Type B pancreatic cell (in vitro differentiated cells): ENCODE measurements around the gene NUMA1. TPM values are rescaled to one million over a fixed set of nuclear protein-coding genes. Genes with fewer than 3 reads are reported as not detected.
A peak's percentile ranks its signal among the peaks of the same experiment; 100 is the strongest.

Experiments used
- DNase-seq: peaks from one replicate; pipeline ENCODE4 v3.0.0; 2021; ENCODE audit warnings: mixed read lengths; ENCODE audit not compliant: unreplicated experiment; ENCODE audit errors: extremely low spot score
- H3K27ac Mint-ChIP-seq: 2 replicates; pipeline ENCODE4 v1.8.0; 2021; ENCODE audit warnings: mild to moderate bottlenecking, mixed read lengths
- H3K27me3 Mint-ChIP-seq: 2 replicates; pipeline ENCODE4 v1.8.0; 2021; ENCODE audit warnings: mixed read lengths
- H3K36me3 Mint-ChIP-seq: 2 replicates; pipeline ENCODE4 v1.8.0; 2021; ENCODE audit warnings: mixed read lengths
- H3K4me1 Mint-ChIP-seq: one replicate; pipeline ENCODE4 v1.8.0; 2021; ENCODE audit warnings: mixed read lengths; ENCODE audit not compliant: unreplicated experiment
- H3K4me3 Mint-ChIP-seq: 2 replicates; pipeline ENCODE4 v1.8.0; 2021; ENCODE audit warnings: mild to moderate bottlenecking, mixed read lengths
- H3K9me3 Mint-ChIP-seq: 2 replicates; pipeline ENCODE4 v1.8.0; 2021; ENCODE audit warnings: mixed read lengths
- total RNA-seq: library from RNA; stranded (reverse); gene quantifications from 2 replicates; pipeline ENCODE4 v1.2.1, GENCODE V29; 2021; ENCODE audit warnings: low replicate concordance
- TF ChIP-seq, protein P1 (sequence below): fragments of 200-600 bp; sonication (generic); conservative IDR thresholded peaks from 2 replicates; pipeline ENCODE4 v1.5.0; 2021; ENCODE audit warnings: antibody characterized with exemption, mild to moderate bottlenecking

Gene NUMA1
- total RNA-seq, 1 donor from 2014 or later = 225 TPM

GRCh38 chr11:71979094-71979493 is 101.2 kb downstream of the NUMA1 start:
- H3K4me3 Mint-ChIP-seq = no peak overlapping the region
- no peak overlapping the region for H3K27ac Mint-ChIP-seq
- H3K4me1 Mint-ChIP-seq = no peaks in the 10 kb centered on the region
- no peak for DNase-seq
- H3K36me3 Mint-ChIP-seq = peaks cover 7% of the 10 kb centered on the region
- no peaks in the 10 kb centered on the region for H3K9me3 Mint-ChIP-seq
- no peaks in the 10 kb centered on the region for H3K27me3 Mint-ChIP-seq
- TF ChIP-seq, protein P1, sequence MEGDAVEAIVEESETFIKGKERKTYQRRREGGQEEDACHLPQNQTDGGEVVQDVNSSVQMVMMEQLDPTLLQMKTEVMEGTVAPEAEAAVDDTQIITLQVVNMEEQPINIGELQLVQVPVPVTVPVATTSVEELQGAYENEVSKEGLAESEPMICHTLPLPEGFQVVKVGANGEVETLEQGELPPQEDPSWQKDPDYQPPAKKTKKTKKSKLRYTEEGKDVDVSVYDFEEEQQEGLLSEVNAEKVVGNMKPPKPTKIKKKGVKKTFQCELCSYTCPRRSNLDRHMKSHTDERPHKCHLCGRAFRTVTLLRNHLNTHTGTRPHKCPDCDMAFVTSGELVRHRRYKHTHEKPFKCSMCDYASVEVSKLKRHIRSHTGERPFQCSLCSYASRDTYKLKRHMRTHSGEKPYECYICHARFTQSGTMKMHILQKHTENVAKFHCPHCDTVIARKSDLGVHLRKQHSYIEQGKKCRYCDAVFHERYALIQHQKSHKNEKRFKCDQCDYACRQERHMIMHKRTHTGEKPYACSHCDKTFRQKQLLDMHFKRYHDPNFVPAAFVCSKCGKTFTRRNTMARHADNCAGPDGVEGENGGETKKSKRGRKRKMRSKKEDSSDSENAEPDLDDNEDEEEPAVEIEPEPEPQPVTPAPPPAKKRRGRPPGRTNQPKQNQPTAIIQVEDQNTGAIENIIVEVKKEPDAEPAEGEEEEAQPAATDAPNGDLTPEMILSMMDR = no peak

DNA sequence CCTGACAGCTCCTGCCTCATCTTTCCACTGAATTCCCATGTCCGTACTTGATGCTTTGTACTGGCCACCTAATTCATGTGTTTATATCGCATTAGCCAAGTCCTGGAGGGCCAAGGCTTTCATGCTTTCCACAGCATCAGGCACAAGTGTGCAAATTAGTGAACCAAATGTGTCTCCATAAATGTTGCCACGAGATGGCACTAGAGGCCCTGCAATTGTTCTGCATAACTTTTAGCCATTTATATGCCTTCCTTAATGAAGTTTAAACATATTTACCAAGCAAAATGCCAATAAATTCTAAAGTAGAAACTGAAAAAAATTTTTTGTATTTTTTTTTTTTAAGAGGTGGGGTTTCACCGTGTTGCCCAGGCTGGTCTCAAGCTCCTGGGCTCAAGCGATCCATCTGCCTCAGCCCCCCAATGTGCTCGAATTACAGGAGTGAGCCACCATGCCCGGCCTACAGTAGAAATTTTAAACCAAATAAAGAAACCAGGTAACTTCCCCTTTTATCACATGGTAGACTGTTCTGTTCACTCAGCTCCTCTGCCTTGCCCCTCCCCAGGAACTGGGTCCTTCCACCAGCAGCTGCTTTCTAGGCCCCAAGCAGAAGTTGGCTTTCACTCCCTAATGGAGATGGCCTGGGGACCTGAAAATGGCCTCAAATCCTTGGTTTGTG is 102.5 kb downstream of the NUMA1 start:
- Mint-ChIP-seq H3K9me3 (no peaks in the 10 kb centered on the region), H3K4me3 (no peak overlapping the region), H3K4me1 (no peaks in the 10 kb centered on the region), H3K36me3 (no peaks in the 10 kb centered on the region), H3K27me3 (no peaks in the 10 kb centered on the region), H3K27ac (no peak overlapping the region)
- TF ChIP-seq, protein P1 = peak; percentile 86
- DNase-seq = no peak

DNA sequence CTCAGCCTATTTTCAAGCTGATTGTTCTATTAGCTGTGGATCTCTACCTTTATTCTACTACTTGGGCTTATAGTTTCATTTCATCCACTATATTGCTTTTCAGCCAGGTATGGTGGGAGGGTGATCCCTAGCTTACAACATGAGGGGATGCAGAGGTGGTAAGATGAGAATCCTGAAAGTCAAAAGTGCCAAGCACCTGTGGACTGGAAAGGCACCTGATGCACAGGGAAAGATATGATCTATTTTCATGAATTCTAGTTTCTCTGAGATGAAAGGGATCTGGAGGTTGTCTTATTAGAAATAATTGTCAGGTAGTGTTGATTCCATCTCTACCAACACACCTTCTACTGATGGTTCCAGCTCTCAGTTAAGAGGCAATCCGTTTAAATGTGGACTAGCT is 103.3 kb downstream of the NUMA1 start:
- Mint-ChIP-seq H3K4me1 (no peaks in the 10 kb centered on the region), H3K27me3 (no peaks in the 10 kb centered on the region), H3K9me3 (no peaks in the 10 kb centered on the region), H3K27ac (no peak overlapping the region), H3K4me3 (no peak overlapping the region), H3K36me3 (peaks cover 1% of the 10 kb centered on the region)
- no peak for DNase-seq
- TF ChIP-seq, protein P1 = no peak

- peaks cover 6% of the 10 kb centered on the region for H3K36me3 Mint-ChIP-seq
- H3K4me3 Mint-ChIP-seq = no peak overlapping the region
- H3K9me3 Mint-ChIP-seq = no peaks in the 10 kb centered on the region
- H3K27ac Mint-ChIP-seq = no peak overlapping the region
- H3K27me3 Mint-ChIP-seq = no peaks in the 10 kb centered on the region
- no peak for DNase-seq
- H3K4me1 Mint-ChIP-seq = no peaks in the 10 kb centered on the region
- TF ChIP-seq, protein P1 = no peak
Observed at GRCh38 chr11:71976551-71976950, 103.8 kb downstream of the NUMA1 start.

DNA sequence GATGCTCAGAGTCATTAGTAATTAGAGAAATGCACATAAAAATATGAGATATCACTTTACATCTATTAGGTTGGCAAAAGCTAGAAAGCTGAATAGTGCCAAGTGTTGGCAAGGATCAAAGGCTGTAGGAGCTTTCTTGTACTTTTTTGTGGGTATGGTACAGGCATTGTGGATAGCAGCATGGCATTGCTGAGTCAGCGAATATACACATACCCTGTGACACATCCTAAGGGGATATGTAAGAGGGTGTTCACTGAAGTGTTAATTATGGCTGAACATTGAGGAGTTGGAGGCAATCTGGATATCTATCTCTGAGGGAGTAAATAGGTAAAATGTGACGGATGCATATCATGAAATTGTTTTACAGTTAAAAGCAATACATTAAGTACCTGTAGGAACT is 108.7 kb downstream of the NUMA1 start:
- Mint-ChIP-seq H3K9me3 (no peaks in the 10 kb centered on the region), H3K4me3 (no peak overlapping the region), H3K4me1 (no peaks in the 10 kb centered on the region), H3K27me3 (no peaks in the 10 kb centered on the region), H3K36me3 (peaks cover 21% of the 10 kb centered on the region), H3K27ac (no peak overlapping the region)
- DNase-seq = no peak
- TF ChIP-seq, protein P1 = no peak
